ENCODE measurements around the gene IFIT3.

DNA sequence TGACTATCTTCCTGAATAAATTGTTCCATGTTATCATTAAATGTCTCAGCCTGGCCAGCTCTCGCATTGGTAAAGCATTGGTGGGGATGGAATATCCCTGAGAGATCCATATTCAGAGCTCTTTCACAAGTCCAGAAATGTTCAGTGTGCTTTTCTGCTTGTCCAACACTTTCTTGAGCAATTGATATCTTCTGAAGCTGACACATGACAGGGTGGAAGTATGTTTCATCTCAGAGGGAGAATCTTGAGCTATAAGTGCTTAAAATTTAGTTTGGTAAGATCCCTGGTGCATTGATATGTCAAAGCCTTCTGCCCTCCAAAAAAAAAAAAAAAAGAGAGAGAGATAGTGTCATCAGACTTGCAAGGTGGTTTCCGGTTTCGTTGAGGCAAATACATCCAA, 7.4 kb downstream of the IFIT3 start:
- TF ChIP-seq, protein P1, sequence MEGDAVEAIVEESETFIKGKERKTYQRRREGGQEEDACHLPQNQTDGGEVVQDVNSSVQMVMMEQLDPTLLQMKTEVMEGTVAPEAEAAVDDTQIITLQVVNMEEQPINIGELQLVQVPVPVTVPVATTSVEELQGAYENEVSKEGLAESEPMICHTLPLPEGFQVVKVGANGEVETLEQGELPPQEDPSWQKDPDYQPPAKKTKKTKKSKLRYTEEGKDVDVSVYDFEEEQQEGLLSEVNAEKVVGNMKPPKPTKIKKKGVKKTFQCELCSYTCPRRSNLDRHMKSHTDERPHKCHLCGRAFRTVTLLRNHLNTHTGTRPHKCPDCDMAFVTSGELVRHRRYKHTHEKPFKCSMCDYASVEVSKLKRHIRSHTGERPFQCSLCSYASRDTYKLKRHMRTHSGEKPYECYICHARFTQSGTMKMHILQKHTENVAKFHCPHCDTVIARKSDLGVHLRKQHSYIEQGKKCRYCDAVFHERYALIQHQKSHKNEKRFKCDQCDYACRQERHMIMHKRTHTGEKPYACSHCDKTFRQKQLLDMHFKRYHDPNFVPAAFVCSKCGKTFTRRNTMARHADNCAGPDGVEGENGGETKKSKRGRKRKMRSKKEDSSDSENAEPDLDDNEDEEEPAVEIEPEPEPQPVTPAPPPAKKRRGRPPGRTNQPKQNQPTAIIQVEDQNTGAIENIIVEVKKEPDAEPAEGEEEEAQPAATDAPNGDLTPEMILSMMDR (conservative IDR thresholded peaks at IDR 0.05; ENCODE audit: low read length): no peak
- TF ChIP-seq EZH2phosphoT487 (IDR thresholded peaks at IDR 0.05; ENCODE audit: borderline replicate concordance, low read depth, low read length): no peak
